T-cell (primary cell): Measurements from ENCODE around the gene LENEP. TPM values are rescaled to one million over a fixed set of nuclear protein-coding genes. Genes with fewer than 3 reads are reported as not detected.

Experiments
- ATAC-seq, 4 experiments: fragments of 200-7000 bp in 3 of 4; fragments of 150-1000 bp in 1 of 4; cut with Tn5 transposase; replicated peaks in 1 of 4; 1 replicate in 3 of 4; 2 replicates in 1 of 4; pipeline ENCODE4 v1.10.0; 2021; ENCODE audit warnings: moderate library complexity in 3 of 4, mild to moderate bottlenecking in 2 of 4, moderate number of reproducible peaks in 1 of 4
- CTCF ChIA-PET, 2 donors: fragments of 300-600 bp; sonication (Branson Sonifier 250); formaldehyde crosslinking; loops; one replicate each; lab custom pipeline; 2022; ENCODE audit warnings: antibody characterized with exemption in 2 of 2; lab: Charles Lee
- POLR2A ChIA-PET, 2 donors: fragments of 300-600 bp; sonication (Branson Sonifier 250); formaldehyde crosslinking; loops; one replicate each; lab custom pipeline; 2022; ENCODE audit warnings: antibody characterized with exemption in 2 of 2; lab: Charles Lee
- DNase-seq, 35 experiments: peaks; one replicate each; pipeline versions ENCODE4 v3.0.0 to v3.0.0-alpha.2; 2013 to 2023
- H3K27ac ChIP-seq: one replicate; pipeline ENCODE4 v1.5.1; 2013; ENCODE audit warnings: low read length
- H3K27me3 ChIP-seq, 2 experiments: replicated peaks in 1 of 2; 1 replicate in 1 of 2; 2 replicates in 1 of 2; pipeline versions ENCODE4 v1.6.1 to v1.7.0; 2013; ENCODE audit warnings: low read length in 1 of 2, mixed read lengths in 1 of 2; ENCODE audit not compliant: control insufficient read depth in 2 of 2, insufficient read depth in 2 of 2; ENCODE audit errors: extremely low read depth in 1 of 2
- H3K36me3 ChIP-seq, 2 donors: 1 replicate in 1 of 2; 2 replicates in 1 of 2; pipeline versions ENCODE4 v1.6.1 to v1.7.0; 2013; ENCODE audit warnings: low read length in 1 of 2; ENCODE audit not compliant: control insufficient read depth in 2 of 2, insufficient read depth in 1 of 2; ENCODE audit errors: extremely low read depth in 1 of 2
- H3K4me1 ChIP-seq, 2 experiments: 1 replicate in 1 of 2; 2 replicates in 1 of 2; pipeline versions ENCODE4 v1.6.1 to v1.7.0; 2013; ENCODE audit warnings: low read length in 2 of 2, mixed read lengths in 1 of 2; ENCODE audit not compliant: insufficient read depth in 2 of 2, control insufficient read depth in 1 of 2; ENCODE audit errors: extremely low read depth in 1 of 2
- H3K4me3 ChIP-seq, 2 donors: 1 replicate in 1 of 2; 2 replicates in 1 of 2; pipeline versions ENCODE4 v1.5.1 to v1.7.0; 2013; ENCODE audit warnings: mild to moderate bottlenecking in 2 of 2, low read length in 1 of 2, moderate library complexity in 1 of 2; ENCODE audit not compliant: control insufficient read depth in 1 of 2; ENCODE audit errors: extremely low read depth in 1 of 2
- H3K9me3 ChIP-seq: 2 replicates; pipeline ENCODE4 v1.7.0; 2013
- H3K27ac Mint-ChIP-seq, 2 donors: one replicate each; pipeline ENCODE4 v1.8.0; 2020 to 2021; ENCODE audit warnings: mild to moderate bottlenecking in 2 of 2, mixed read lengths in 2 of 2
- H3K27me3 Mint-ChIP-seq, 2 donors: one replicate each; pipeline ENCODE4 v1.8.0; 2021 to 2022; ENCODE audit warnings: mixed read lengths in 2 of 2
- H3K36me3 Mint-ChIP-seq: one replicate; pipeline ENCODE4 v1.8.0; 2021; ENCODE audit warnings: mixed read lengths
- H3K4me1 Mint-ChIP-seq, 3 donors: one replicate each; pipeline ENCODE4 v1.8.0; 2020 to 2022; ENCODE audit warnings: mixed read lengths in 3 of 3, mild to moderate bottlenecking in 1 of 3
- H3K4me3 Mint-ChIP-seq, 3 donors: one replicate each; pipeline ENCODE4 v1.8.0; 2020 to 2022; ENCODE audit warnings: mild to moderate bottlenecking in 3 of 3, mixed read lengths in 3 of 3, moderate library complexity in 3 of 3
- H3K9me3 Mint-ChIP-seq, 3 donors: one replicate each; pipeline ENCODE4 v1.8.0; 2020 to 2022; ENCODE audit warnings: mixed read lengths in 3 of 3
- WGBS: methylation state at CpG from one replicate; pipeline ENCODE4 v1.1.5; 2013; ENCODE audit warnings: missing lambda C conversion rate; ENCODE audit not compliant: insufficient coverage; 5-methylcytosine and 5-hydroxymethylcytosine counted together
- total RNA-seq, 35 experiments: library from RNA in 6 of 35; stranded (reverse) in 6 of 35; fragments of 120-200 nt in 1 of 35; gene quantifications; one replicate each; pipeline versions ENCODE4 v1.2.1 to v1.2.4 and lab custom pipeline; 2013 to 2026

Gene LENEP
- total RNA-seq, 5 donors from 2014 or later (not counting 1 experiment from before 2014, with no cell fraction given), result 1.3 to 3.0 (median 1.6) TPM; not detected in 2

DNA sequence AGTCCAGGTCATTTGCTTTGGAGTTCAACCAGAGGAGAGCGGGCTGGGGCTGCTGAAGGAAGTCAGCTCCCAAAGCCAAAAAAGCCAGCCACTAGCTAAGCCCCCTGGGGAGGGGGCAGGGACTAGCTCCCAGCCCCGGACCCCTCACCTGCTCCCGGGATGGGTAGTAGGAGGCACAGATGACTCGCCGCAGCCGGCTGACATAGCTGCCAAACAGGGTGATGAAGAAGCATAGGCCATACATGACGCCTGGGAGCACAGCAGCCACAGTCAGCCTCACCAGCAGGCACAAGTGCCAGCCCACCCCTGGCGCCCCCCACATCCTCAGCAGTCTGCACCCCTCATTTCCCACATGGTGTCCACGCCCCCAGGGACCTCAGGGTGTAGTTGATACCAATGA lies 32.8 kb downstream of the LENEP start:
- ChIA-PET CTCF (interaction anchor here in 1 of 2 donors (0.7 kb wide), 1 partner anchor 563 kb away, joined by 9 read pairs; no protein-coding TSS in a partner anchor), POLR2A (no interaction called here)
- ATAC-seq, result no peak
- Histone ChIP-seq H3K4me1 (peaks cover 0 to 6% of the 10 kb centered on the region in 2 experiments), H3K27me3 (peaks cover 0 to 16% of the 10 kb centered on the region in 2 experiments), H3K4me3 (no peak overlapping the region), H3K27ac (no peak overlapping the region), H3K9me3 (no peaks in the 10 kb centered on the region), H3K36me3 (no peaks in the 10 kb centered on the region)
- H3K4me3 Mint-ChIP-seq, result no peak overlapping the region
- H3K36me3 Mint-ChIP-seq, result no peaks in the 10 kb centered on the region
- H3K27me3 Mint-ChIP-seq, result peaks cover 0 to 1% of the 10 kb centered on the region in 2 donors
- DNase-seq, result no peak
- peaks cover 2 to 17% (median 11%) of the 10 kb centered on the region in 3 donors for H3K4me1 Mint-ChIP-seq
- WGBS, result 75% methylated on average over 8 of the region's 9 CpGs
- H3K9me3 Mint-ChIP-seq, result no peaks in the 10 kb centered on the region
- no peak overlapping the region for H3K27ac Mint-ChIP-seq

DNA sequence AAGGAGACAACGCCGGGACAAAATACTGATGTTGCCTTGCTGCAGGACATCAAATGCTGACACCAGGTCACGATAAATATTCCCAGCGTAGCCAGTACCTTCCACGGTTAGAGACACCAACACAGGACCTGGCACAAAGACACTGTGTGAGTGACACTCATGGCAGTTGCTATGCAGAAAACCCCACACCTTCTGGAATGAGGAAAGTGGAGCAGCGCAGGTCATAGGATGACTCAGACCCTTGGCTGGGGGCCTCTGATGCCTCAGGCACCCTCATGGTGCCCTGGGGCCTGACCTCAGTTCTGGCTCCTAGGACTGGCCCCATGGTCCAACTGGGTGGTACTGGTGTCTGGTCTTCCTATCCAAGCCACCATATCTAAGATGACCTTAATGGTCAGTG lies 33.2 kb downstream of the LENEP start:
- no peaks in the 10 kb centered on the region for H3K36me3 Mint-ChIP-seq
- WGBS, result 85% methylated on average over 6 of the region's 6 CpGs
- Histone ChIP-seq H3K9me3 (no peaks in the 10 kb centered on the region), H3K36me3 (no peaks in the 10 kb centered on the region), H3K4me3 (no peak overlapping the region), H3K27ac (no peak overlapping the region), H3K27me3 (peaks cover 0 to 16% of the 10 kb centered on the region in 2 experiments), H3K4me1 (peaks cover 0 to 6% of the 10 kb centered on the region in 2 experiments)
- no peak overlapping the region for H3K27ac Mint-ChIP-seq
- ChIA-PET POLR2A (no interaction called here), CTCF (no interaction called here)
- peaks cover 0 to 1% of the 10 kb centered on the region in 2 donors for H3K27me3 Mint-ChIP-seq
- no peak overlapping the region for H3K4me3 Mint-ChIP-seq
- DNase-seq (no peak), ATAC-seq (no peak)
- H3K4me1 Mint-ChIP-seq, result peaks cover 2 to 13% (median 9%) of the 10 kb centered on the region in 3 donors
- no peaks in the 10 kb centered on the region for H3K9me3 Mint-ChIP-seq

DNA sequence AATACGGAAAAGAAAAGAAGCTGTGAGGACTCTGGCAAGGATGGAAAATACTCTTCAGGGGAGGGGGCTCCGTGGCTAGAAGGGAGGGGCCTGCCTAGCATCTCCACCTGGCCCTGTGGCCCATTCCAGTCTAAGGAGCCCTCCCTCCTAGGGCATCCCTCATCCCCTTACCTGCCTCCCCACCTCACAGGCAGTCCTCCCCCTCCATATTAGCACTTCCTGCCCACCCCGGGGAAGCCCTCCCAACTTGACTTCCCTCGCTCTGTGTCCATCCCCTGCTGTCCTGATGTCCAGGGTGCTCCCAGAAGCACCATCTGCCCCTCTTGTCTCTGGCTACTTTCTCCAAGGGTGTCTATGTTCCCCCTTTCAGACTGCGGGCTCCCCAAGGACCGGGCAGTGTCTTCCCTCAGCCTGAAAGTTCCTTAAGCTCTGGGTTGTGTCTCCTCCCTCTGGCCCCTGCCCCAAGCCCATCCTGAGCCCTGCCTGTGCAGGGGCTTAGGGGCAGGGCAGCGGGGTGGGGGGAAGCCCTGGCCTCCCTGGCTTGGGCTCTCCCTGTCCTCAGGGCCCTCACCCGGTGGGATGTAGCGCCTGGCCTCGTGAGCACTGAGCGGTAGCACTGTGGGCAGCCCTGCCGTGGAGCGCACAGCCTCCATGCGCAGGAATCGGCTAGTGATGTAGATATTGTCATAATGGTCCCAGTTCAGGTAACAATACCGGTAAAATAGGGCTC lies 36.3 kb downstream of the LENEP start:
- CTCF ChIA-PET, result no interaction called here
- no peak for DNase-seq
- Histone ChIP-seq H3K27me3 (peaks cover 0 to 18% of the 10 kb centered on the region in 2 experiments), H3K9me3 (no peaks in the 10 kb centered on the region), H3K36me3 (no peaks in the 10 kb centered on the region), H3K4me3 (no peak overlapping the region), H3K27ac (no peak overlapping the region), H3K4me1 (no peaks in the 10 kb centered on the region)
- POLR2A ChIA-PET, result no interaction called here
- Mint-ChIP-seq H3K27me3 (peaks cover 0 to 1% of the 10 kb centered on the region in 2 donors), H3K4me3 (no peak overlapping the region), H3K27ac (no peak overlapping the region), H3K4me1 (no peaks in the 10 kb centered on the region), H3K36me3 (no peaks in the 10 kb centered on the region), H3K9me3 (no peaks in the 10 kb centered on the region)
- 84% methylated on average over 10 of the region's 16 CpGs for WGBS
- ATAC-seq, result no peak

DNA sequence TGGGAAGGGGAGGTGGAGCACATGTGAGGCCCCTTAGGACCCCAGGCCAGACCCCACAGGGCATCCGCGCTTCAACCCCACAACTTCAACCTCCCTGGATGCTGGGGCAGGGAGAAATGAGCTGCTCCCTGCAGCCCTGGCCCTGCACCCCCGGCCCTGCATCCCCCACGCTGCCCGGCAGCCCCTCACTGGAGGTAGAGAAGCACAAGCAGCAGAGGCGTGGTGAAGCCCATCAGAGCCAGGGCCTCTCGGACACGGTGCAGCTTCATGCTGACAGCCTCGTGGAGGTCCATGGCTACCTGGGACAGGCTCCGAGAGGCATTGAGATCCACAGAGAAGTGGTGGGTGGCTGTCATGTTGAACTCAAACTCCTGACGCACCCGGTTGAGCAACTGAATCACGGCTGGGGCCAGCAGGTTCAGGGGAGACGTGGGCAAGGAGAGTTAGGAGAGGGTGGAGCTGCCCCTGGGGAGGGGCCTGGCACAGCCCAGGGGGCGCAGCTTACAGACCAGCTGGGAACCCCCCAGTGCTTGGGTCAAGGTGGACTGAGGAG lies 36.9 kb downstream of the LENEP start:
- WGBS, result 80% methylated on average over 13 of the region's 15 CpGs
- Mint-ChIP-seq H3K27me3 (peaks cover 0 to 1% of the 10 kb centered on the region in 2 donors), H3K27ac (no peak overlapping the region), H3K36me3 (no peaks in the 10 kb centered on the region), H3K4me3 (no peak overlapping the region), H3K9me3 (no peaks in the 10 kb centered on the region), H3K4me1 (no peaks in the 10 kb centered on the region)
- CTCF ChIA-PET, result no interaction called here
- Histone ChIP-seq H3K27me3 (peaks cover 0 to 18% of the 10 kb centered on the region in 2 experiments), H3K36me3 (no peaks in the 10 kb centered on the region), H3K4me3 (no peak overlapping the region), H3K9me3 (no peaks in the 10 kb centered on the region), H3K4me1 (no peaks in the 10 kb centered on the region), H3K27ac (no peak overlapping the region)
- ATAC-seq, result no peak
- DNase-seq, result no peak
- POLR2A ChIA-PET, result no interaction called here

DNA sequence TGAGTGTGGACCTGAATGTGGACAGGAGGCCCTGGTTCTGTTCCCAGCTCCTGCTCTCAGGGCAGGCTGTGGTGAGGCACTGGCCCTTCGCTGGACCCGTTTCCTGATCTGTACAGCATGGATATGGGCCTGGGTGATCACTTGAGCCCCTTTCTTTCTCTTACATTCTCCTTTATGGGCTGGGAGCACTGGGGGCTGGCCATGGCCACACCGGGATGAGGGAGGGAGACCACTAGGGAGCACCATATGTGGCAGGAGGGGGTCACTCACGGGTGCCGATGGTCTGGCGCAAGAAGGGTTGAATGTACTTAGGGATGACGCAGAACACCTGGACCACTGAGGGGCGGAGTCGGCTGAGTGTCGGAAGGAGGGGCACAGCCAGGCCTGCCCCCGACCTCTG lies 37.5 kb downstream of the LENEP start:
- CTCF ChIA-PET, result no interaction called here
- POLR2A ChIA-PET, result no interaction called here
- Histone ChIP-seq H3K9me3 (no peaks in the 10 kb centered on the region), H3K36me3 (no peaks in the 10 kb centered on the region), H3K27me3 (peaks cover 0 to 18% of the 10 kb centered on the region in 2 experiments), H3K4me3 (no peak overlapping the region), H3K27ac (no peak overlapping the region), H3K4me1 (no peaks in the 10 kb centered on the region)
- no peaks in the 10 kb centered on the region for H3K9me3 Mint-ChIP-seq
- no peaks in the 10 kb centered on the region for H3K36me3 Mint-ChIP-seq
- WGBS, result 89% methylated on average over 6 of the region's 11 CpGs
- DNase-seq, result no peak
- H3K27ac Mint-ChIP-seq, result no peak overlapping the region
- no peak for ATAC-seq
- no peaks in the 10 kb centered on the region for H3K4me1 Mint-ChIP-seq
- peaks cover 0 to 1% of the 10 kb centered on the region in 2 donors for H3K27me3 Mint-ChIP-seq
- no peak overlapping the region for H3K4me3 Mint-ChIP-seq

GRCh38 chr1:155032886-155033285 lies 39.5 kb downstream of the LENEP start:
- H3K27ac Mint-ChIP-seq, result no peak overlapping the region
- H3K9me3 Mint-ChIP-seq, result no peaks in the 10 kb centered on the region
- H3K4me1 ChIP-seq, result no peaks in the 10 kb centered on the region
- no peaks in the 10 kb centered on the region for H3K36me3 Mint-ChIP-seq
- ATAC-seq (no peak), DNase-seq (no peak)
- ChIA-PET CTCF (no interaction called here), POLR2A (no interaction called here)
- H3K27me3 ChIP-seq, result peaks cover 0 to 20% of the 10 kb centered on the region in 2 experiments
- no peaks in the 10 kb centered on the region for H3K4me1 Mint-ChIP-seq
- H3K9me3 ChIP-seq, result no peaks in the 10 kb centered on the region
- H3K27me3 Mint-ChIP-seq, result peaks cover 0 to 1% of the 10 kb centered on the region in 2 donors
- WGBS, result 72% methylated on average over 10 of the region's 12 CpGs
- no peaks in the 10 kb centered on the region for H3K36me3 ChIP-seq
- no peak overlapping the region for H3K4me3 Mint-ChIP-seq
- H3K27ac ChIP-seq, result no peak overlapping the region
- no peak overlapping the region for H3K4me3 ChIP-seq
